ENCODE measurements around the gene C2CD4C.
"Not testable (repeated sequence)": the region's sequence is repeated elsewhere in the genome, so short reads cannot be mapped to it uniquely, and the experiment has no call there.

C2CD4C gene

DNA sequence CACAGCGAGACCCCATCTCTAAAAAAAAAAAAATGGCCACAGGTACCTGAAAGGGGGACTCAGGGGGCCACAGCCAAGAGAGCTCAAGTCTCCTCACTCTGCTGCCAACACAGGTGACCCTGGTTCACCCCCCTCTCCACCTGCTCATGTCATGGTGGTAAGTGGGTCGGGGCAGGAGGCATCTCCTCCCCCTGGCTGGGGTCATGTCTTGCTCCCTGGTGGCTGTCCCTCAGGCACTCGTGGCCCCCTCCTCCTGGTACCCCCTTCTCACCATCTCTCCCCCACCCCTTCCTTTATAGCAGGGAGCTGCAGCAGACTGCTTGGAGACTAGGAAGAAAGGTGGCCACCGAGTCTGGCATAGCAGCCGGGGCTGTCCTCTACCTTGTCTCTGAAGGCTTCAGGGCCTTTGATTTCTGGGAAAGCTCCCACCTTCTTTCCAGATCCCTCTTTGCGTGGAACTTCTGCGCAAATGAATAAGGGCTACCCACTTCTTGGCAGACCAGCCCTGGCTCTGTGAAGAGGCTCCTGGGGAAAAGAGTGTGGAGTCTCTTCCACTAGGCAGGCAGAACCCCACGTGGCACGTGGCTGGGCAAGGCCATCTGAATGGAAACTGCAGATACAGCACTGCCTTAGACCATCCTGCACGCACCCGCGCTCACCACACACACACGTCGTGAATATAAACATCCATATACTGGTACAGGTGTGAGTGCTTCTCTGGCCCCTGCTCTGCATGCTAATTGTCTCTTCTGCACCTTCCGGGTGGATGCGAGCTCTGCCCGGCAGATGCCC, 44.3 kb downstream of the C2CD4C start:
- H3K4me3 ChIP-seq (ENCODE audit: low read depth, low read length), result no peak overlapping the region

GRCh38 chr19:362683-363082, 46.3 kb downstream of the C2CD4C start:
- TF ChIP-seq, protein P1, sequence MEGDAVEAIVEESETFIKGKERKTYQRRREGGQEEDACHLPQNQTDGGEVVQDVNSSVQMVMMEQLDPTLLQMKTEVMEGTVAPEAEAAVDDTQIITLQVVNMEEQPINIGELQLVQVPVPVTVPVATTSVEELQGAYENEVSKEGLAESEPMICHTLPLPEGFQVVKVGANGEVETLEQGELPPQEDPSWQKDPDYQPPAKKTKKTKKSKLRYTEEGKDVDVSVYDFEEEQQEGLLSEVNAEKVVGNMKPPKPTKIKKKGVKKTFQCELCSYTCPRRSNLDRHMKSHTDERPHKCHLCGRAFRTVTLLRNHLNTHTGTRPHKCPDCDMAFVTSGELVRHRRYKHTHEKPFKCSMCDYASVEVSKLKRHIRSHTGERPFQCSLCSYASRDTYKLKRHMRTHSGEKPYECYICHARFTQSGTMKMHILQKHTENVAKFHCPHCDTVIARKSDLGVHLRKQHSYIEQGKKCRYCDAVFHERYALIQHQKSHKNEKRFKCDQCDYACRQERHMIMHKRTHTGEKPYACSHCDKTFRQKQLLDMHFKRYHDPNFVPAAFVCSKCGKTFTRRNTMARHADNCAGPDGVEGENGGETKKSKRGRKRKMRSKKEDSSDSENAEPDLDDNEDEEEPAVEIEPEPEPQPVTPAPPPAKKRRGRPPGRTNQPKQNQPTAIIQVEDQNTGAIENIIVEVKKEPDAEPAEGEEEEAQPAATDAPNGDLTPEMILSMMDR (IDR thresholded peaks at IDR 0.05; ENCODE audit: borderline replicate concordance, insufficient read depth, low read depth, low read length), result no peak
- H3K4me3 ChIP-seq (ENCODE audit: low read depth, low read length), result no peak overlapping the region

More for the DNA sequence above, 44.3 kb downstream of the C2CD4C start:
- TF ChIP-seq, protein P1 (IDR thresholded peaks at IDR 0.05; ENCODE audit: borderline replicate concordance, insufficient read depth, low read depth, low read length), result no peak

DNA sequence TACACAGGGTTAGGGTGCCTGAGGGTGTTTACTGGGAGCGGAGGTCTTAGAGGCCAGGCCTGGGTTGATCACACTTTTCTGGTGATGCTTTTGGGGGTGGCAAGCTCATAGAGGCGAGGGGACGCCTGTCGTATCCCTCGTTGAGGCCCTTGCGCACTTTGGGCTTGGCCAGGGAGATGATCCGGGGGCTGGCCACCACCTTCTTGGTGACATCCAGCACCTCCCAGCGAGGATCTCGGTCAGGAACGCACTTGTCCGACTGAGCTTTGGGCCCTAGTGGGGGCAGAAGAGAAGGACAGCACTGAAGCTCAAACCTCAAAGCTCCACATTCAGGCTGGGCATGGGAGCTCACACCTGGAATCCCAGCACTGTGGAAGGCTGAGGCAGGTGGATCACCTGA, 46.8 kb downstream of the C2CD4C start:
- H3K4me3 ChIP-seq (ENCODE audit: low read depth, low read length), result no peak overlapping the region
- TF ChIP-seq, protein P1 (IDR thresholded peaks at IDR 0.05; ENCODE audit: borderline replicate concordance, insufficient read depth, low read depth, low read length), result no peak

- no peak overlapping the region for H3K4me3 ChIP-seq (ENCODE audit: low read depth, low read length)
- TF ChIP-seq, protein P1 (IDR thresholded peaks at IDR 0.05; ENCODE audit: borderline replicate concordance, insufficient read depth, low read depth, low read length), result no peak
These were observed 49.4 kb downstream of the C2CD4C start for GRCh38 chr19:359653-359925.

DNA sequence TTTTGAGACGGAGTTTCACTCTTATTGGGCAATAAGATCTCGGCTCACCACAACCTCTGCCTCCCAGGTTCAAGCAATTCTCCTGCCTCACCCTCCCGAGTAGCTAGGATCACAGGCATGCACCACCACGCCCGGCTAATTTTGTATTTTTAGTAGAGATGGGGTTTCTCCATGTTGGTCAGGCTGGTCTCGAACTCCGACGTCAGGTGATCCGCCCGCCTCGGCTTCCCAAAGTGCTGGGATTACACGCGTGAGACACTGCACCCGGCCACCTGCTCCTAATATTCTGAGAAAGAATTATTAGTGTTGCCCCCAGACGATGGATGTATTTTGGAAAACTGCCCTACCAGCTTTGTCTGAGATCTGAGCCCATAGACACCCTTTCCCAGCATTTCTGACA, 53.4 kb downstream of the C2CD4C start:
- H3K4me3 ChIP-seq (ENCODE audit: low read depth, low read length), result not testable (repeated sequence)
